ENCODE data around the gene ATP5PO. TPM values are rescaled to one million over a fixed set of nuclear protein-coding genes. Genes with fewer than 3 reads are reported as not detected.
A peak's percentile ranks its signal among the peaks of the same experiment; 100 is the strongest.

Gene ATP5PO
- total RNA-seq, 1 donor from 2014 or later = 309 TPM

- no peak overlapping the region for H3K4me2 ChIP-seq
- H3K36me3 ChIP-seq = no peaks in the 10 kb centered on the region
- H3K27ac ChIP-seq = no peak overlapping the region
- H3K9me3 ChIP-seq (ENCODE audit: low read depth) = no peaks in the 10 kb centered on the region
- H3K27me3 ChIP-seq = no peaks in the 10 kb centered on the region
- no peak overlapping the region for H3K9ac ChIP-seq
- peaks cover 25% of the 10 kb centered on the region for H3K4me1 Mint-ChIP-seq
- no peak for TF ChIP-seq EZH2 (IDR thresholded peaks at IDR 0.05)
- H3K27ac Mint-ChIP-seq = peak overlapping the region; percentile 76
- no peak overlapping the region for H3K4me3 Mint-ChIP-seq
- H3K27me3 Mint-ChIP-seq (ENCODE audit: insufficient read depth, low read depth) = peaks cover 3% of the 10 kb centered on the region
- no peaks in the 10 kb centered on the region for H3F3A ChIP-seq (ENCODE audit: low read depth)
- peaks cover 7% of the 10 kb centered on the region for H3K36me3 Mint-ChIP-seq
- peaks cover 20% of the 10 kb centered on the region for H3K9me3 Mint-ChIP-seq
- no peak overlapping the region for H2AFZ ChIP-seq (replicated peaks)
- H3K4me1 ChIP-seq = no peaks in the 10 kb centered on the region
- H4K20me1 ChIP-seq (ENCODE audit: low read depth) = no peaks in the 10 kb centered on the region
- no peak for DNase-seq (ENCODE audit: low spot score)
- no peak overlapping the region for H3K4me3 ChIP-seq
- no peaks in the 10 kb centered on the region for H3K79me2 ChIP-seq (ENCODE audit: low read depth)
Observed at GRCh38 chr21:33940164-33940880, 24.7 kb upstream of the ATP5PO start.

GRCh38 chr21:33939226-33939625 lies 23.6 kb upstream of the ATP5PO start:
- no peaks in the 10 kb centered on the region for H3K27me3 ChIP-seq
- Mint-ChIP-seq H3K4me1 (peaks cover 23% of the 10 kb centered on the region), H3K36me3 (peaks cover 3% of the 10 kb centered on the region), H3K4me3 (no peak overlapping the region), H3K27me3 (ENCODE audit: insufficient read depth, low read depth) (peaks cover under 1% of the 10 kb centered on the region), H3K9me3 (peaks cover 10% of the 10 kb centered on the region), H3K27ac (no peak overlapping the region)
- H3K27ac ChIP-seq = no peak overlapping the region
- no peak for DNase-seq (ENCODE audit: low spot score)
- no peaks in the 10 kb centered on the region for H3F3A ChIP-seq (ENCODE audit: low read depth)
- peaks cover 3% of the 10 kb centered on the region for H3K79me2 ChIP-seq (ENCODE audit: low read depth)
- no peaks in the 10 kb centered on the region for H3K4me1 ChIP-seq
- H2AFZ ChIP-seq (replicated peaks) = no peak overlapping the region
- no peak overlapping the region for H3K4me2 ChIP-seq
- TF ChIP-seq EZH2phosphoT487 (IDR thresholded peaks at IDR 0.05) = no peak
- TF ChIP-seq, protein P1, sequence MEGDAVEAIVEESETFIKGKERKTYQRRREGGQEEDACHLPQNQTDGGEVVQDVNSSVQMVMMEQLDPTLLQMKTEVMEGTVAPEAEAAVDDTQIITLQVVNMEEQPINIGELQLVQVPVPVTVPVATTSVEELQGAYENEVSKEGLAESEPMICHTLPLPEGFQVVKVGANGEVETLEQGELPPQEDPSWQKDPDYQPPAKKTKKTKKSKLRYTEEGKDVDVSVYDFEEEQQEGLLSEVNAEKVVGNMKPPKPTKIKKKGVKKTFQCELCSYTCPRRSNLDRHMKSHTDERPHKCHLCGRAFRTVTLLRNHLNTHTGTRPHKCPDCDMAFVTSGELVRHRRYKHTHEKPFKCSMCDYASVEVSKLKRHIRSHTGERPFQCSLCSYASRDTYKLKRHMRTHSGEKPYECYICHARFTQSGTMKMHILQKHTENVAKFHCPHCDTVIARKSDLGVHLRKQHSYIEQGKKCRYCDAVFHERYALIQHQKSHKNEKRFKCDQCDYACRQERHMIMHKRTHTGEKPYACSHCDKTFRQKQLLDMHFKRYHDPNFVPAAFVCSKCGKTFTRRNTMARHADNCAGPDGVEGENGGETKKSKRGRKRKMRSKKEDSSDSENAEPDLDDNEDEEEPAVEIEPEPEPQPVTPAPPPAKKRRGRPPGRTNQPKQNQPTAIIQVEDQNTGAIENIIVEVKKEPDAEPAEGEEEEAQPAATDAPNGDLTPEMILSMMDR (IDR thresholded peaks at IDR 0.05) = no peak
- H3K4me3 ChIP-seq = no peak overlapping the region
- H3K9ac ChIP-seq = no peak overlapping the region
- H3K36me3 ChIP-seq = no peaks in the 10 kb centered on the region
- no peaks in the 10 kb centered on the region for H3K9me3 ChIP-seq (ENCODE audit: low read depth)
- no peaks in the 10 kb centered on the region for H4K20me1 ChIP-seq (ENCODE audit: low read depth)

- no peak for TF ChIP-seq EZH2 (IDR thresholded peaks at IDR 0.05)
- TF ChIP-seq EZH2phosphoT487 (IDR thresholded peaks at IDR 0.05) = no peak
- TF ChIP-seq, protein P1 (IDR thresholded peaks at IDR 0.05) = no peak
- Mint-ChIP-seq H3K4me1 (peaks cover 23% of the 10 kb centered on the region), H3K27me3 (ENCODE audit: insufficient read depth, low read depth) (peaks cover 2% of the 10 kb centered on the region), H3K9me3 (peaks cover 9% of the 10 kb centered on the region), H3K4me3 (no peak overlapping the region), H3K27ac (no peak overlapping the region), H3K36me3 (peaks cover 1% of the 10 kb centered on the region)
- Histone ChIP-seq H3K4me2 (no peak overlapping the region), H4K20me1 (ENCODE audit: low read depth) (no peaks in the 10 kb centered on the region), H3K79me2 (ENCODE audit: low read depth) (peaks cover 11% of the 10 kb centered on the region), H3K27me3 (no peaks in the 10 kb centered on the region), H3K4me1 (no peaks in the 10 kb centered on the region), H3K27ac (no peak overlapping the region), H3K9ac (no peak overlapping the region), H2AFZ (replicated peaks) (no peak overlapping the region), H3F3A (ENCODE audit: low read depth) (no peaks in the 10 kb centered on the region), H3K36me3 (no peaks in the 10 kb centered on the region), H3K4me3 (no peak overlapping the region), H3K9me3 (ENCODE audit: low read depth) (no peaks in the 10 kb centered on the region)
- DNase-seq (ENCODE audit: low spot score) = no peak
Observed at GRCh38 chr21:33938381-33938780, 22.8 kb upstream of the ATP5PO start.

- H3K27me3 ChIP-seq = no peaks in the 10 kb centered on the region
Observed at GRCh38 chr21:33937931-33938339, 22.3 kb upstream of the ATP5PO start.

More at GRCh38 chr21:33937931-33938339, 22.3 kb upstream of the ATP5PO start:
- Histone ChIP-seq H3K27ac (no peak overlapping the region), H3K4me2 (no peak overlapping the region), H3K36me3 (no peaks in the 10 kb centered on the region), H3K9me3 (ENCODE audit: low read depth) (no peaks in the 10 kb centered on the region), H3K4me1 (no peaks in the 10 kb centered on the region), H3F3A (ENCODE audit: low read depth) (no peaks in the 10 kb centered on the region), H4K20me1 (ENCODE audit: low read depth) (no peaks in the 10 kb centered on the region), H3K9ac (no peak overlapping the region), H3K79me2 (ENCODE audit: low read depth) (peaks cover 15% of the 10 kb centered on the region), H2AFZ (replicated peaks) (no peak overlapping the region), H3K4me3 (no peak overlapping the region)
- H3K9me3 Mint-ChIP-seq = peaks cover 6% of the 10 kb centered on the region
- H3K27me3 Mint-ChIP-seq (ENCODE audit: insufficient read depth, low read depth) = peaks cover 2% of the 10 kb centered on the region
- no peak overlapping the region for H3K4me3 Mint-ChIP-seq
- H3K27ac Mint-ChIP-seq = no peak overlapping the region
- DNase-seq (ENCODE audit: low spot score) = no peak
- H3K4me1 Mint-ChIP-seq = peaks cover 23% of the 10 kb centered on the region
- H3K36me3 Mint-ChIP-seq = peaks cover 1% of the 10 kb centered on the region
- TF ChIP-seq, protein P1 (IDR thresholded peaks at IDR 0.05) = no peak
- no peak for TF ChIP-seq EZH2 (IDR thresholded peaks at IDR 0.05)

All from neural progenitor cell (in vitro differentiated cells).